Adrenal gland (tissue), 12 donors: ENCODE data around the gene SIRPA. TPM values are rescaled to one million over a fixed set of nuclear protein-coding genes. Genes with fewer than 3 reads are reported as not detected.

Source experiments
- DNase-seq, 7 donors: peaks; one replicate each; pipeline ENCODE4 v3.0.0-alpha.2; 2019 to 2020
- H3K27ac ChIP-seq, 5 donors: fragments of 200-600 bp; sonication (generic) in 4 of 5; 1 replicate in 3 of 5; 2 replicates in 2 of 5; pipeline versions ENCODE4 v1.5.1 to v1.8.0; 2016 to 2020; ENCODE audit warnings: mild to moderate bottlenecking in 1 of 5
- H3K27me3 ChIP-seq: fragments of 200-600 bp; 2 replicates; pipeline ENCODE4 v1.8.0; 2021
- H3K36me3 ChIP-seq, 2 donors: fragments of 200-600 bp; replicated peaks in 1 of 2; 1 replicate in 1 of 2; 2 replicates in 1 of 2; pipeline versions ENCODE4 v1.5.1 to v1.8.0; 2018 to 2022
- H3K4me1 ChIP-seq, 2 donors: fragments of 200-600 bp; replicated peaks in 1 of 2; 1 replicate in 1 of 2; 2 replicates in 1 of 2; pipeline versions ENCODE4 v1.5.1 to v1.8.0; 2018 to 2021
- H3K4me3 ChIP-seq, 4 donors: fragments of 200-600 bp; sonication (generic) in 3 of 4; one replicate each; pipeline ENCODE4 v1.5.1; 2016 to 2018
- H3K9me3 ChIP-seq, 3 donors: fragments of 200-600 bp; sonication (generic) in 1 of 3; replicated peaks in 1 of 3; 1 replicate in 2 of 3; 2 replicates in 1 of 3; pipeline versions ENCODE4 v1.5.1 to v1.8.0; 2016 to 2021
- CTCF ChIP-seq, 6 experiments: fragments of 450-650 bp in 4 of 6; fragments of 200-600 bp in 2 of 6; sonication (generic) in 1 of 6; IDR thresholded peaks; 1 replicate in 5 of 6; 2 replicates in 1 of 6; pipeline versions ENCODE4 v1.5.1 to v1.8.0; 2016 to 2021; ENCODE audit warnings: antibody characterized with exemption in 6 of 6, mild to moderate bottlenecking in 2 of 6, moderate library complexity in 1 of 6
- POLR2A ChIP-seq, 2 donors: fragments of 450-650 bp; IDR thresholded peaks; one replicate each; pipeline ENCODE4 v1.6.1; 2017; ENCODE audit warnings: antibody characterized with exemption in 2 of 2, mild to moderate bottlenecking in 2 of 2, moderate library complexity in 1 of 2
- WGBS, 4 donors: extraction: QIAGEN DNeasy Blood & Tissue Kit in 2 of 4; methylation state at CpG; one replicate each; pipeline versions ENCODE4 v1.1.5 to v1.1.7; 2013 to 2017; 5-methylcytosine and 5-hydroxymethylcytosine counted together
- intact Hi-C, 2 donors: fragments of 100-400 bp; cut with DNase I; formaldehyde crosslinking; loops; one replicate each; pipeline versions ENCODE4 v1.14.1 to v1.15.0; 2022 to 2023
- polyA plus RNA-seq, 3 donors: library from polyadenylated mRNA; stranded (reverse); fragments of 200-250 nt in 2 of 3; fragments of 350-450 nt in 1 of 3; fragmentation: Illumina TruSeq in 1 of 3; extraction: RNeasy Lipid Tissue Mini Kit (QIAGEN cat#74804) in 1 of 3; gene quantifications; one replicate each; pipeline ENCODE4 v1.2.3, GENCODE V29; 2013 to 2014
- total RNA-seq, 9 donors: library from RNA; depleted of rRNA in 4 of 9; stranded (reverse); fragments of >200 nt in 4 of 9; fragments of 120-200 nt in 1 of 9; fragmentation: NEBNext Ultra II Directional in 1 of 9; extraction: Animal tissue kit (Norgen Biotek cat#: 25700) in 1 of 9; gene quantifications; one replicate each; pipeline versions ENCODE4 v1.1.0 to v1.2.4, GENCODE V29; 2013 to 2023
- donor health status: healthy with polysubstance abuse.
- donor health status: Bipolar disorder and iron deficiency.
- donor health status: DM: yes; HTN: yes; CAD: no.
- donor health status: DM: no; HTN: no; CAD: no.
- donor health status: DM: no; HTN: no; CAD: no.
- donor health status: DM: yes; HTN: yes; CAD: no.

Gene SIRPA
- total and polyA plus RNA-seq, 12 donors: 22.2 to 102 (median 71.1) TPM

GRCh38 chr20:1945134-1945618 is 50.0 kb downstream of the SIRPA start:
- TF ChIP-seq POLR2A (IDR thresholded peaks at IDR 0.05) (peak in 1 of 2 donors; percentile 53), CTCF (IDR thresholded peaks at IDR 0.05) (peak in 1 of 6 experiments; percentile 1)
- peaks cover 27 to 58% of the 10 kb centered on the region in 2 donors for H3K4me1 ChIP-seq
- no peak overlapping the region for H3K4me3 ChIP-seq
- H3K27ac ChIP-seq: peak overlapping the region; percentile 65 to 94 (median 82)
- H3K27me3 ChIP-seq: no peaks in the 10 kb centered on the region
- no peaks in the 10 kb centered on the region for H3K9me3 ChIP-seq
- peak; percentile 79 to 98 (median 96) for DNase-seq
- H3K36me3 ChIP-seq: no peaks in the 10 kb centered on the region
- 16 to 34% (median 26%) methylated on average over 5 to 9 of the region's 9 CpGs for WGBS, 4 donors
- intact Hi-C loops: loop anchor here (10.0 kb wide), 2 partner anchors 50 to 140 kb away; partner anchors contain the start of gene SIRPA (in 1 of the 2)

- WGBS, 4 donors: 30 to 39% (median 34%) methylated on average over 7 of the region's 7 CpGs
- TF ChIP-seq CTCF (IDR thresholded peaks at IDR 0.05): no peak
- TF ChIP-seq POLR2A (IDR thresholded peaks at IDR 0.05): no peak
- Histone ChIP-seq H3K4me1 (peaks cover 27 to 56% of the 10 kb centered on the region in 2 donors), H3K27me3 (no peaks in the 10 kb centered on the region), H3K36me3 (no peaks in the 10 kb centered on the region), H3K27ac (peak overlapping the region; percentile 65 to 94 (median 70)), H3K4me3 (no peak overlapping the region), H3K9me3 (no peaks in the 10 kb centered on the region)
- DNase-seq: no peak
- intact Hi-C loops: loop anchor here (10.0 kb wide), 2 partner anchors 51 to 141 kb away; partner anchors contain the start of gene SIRPA (in 1 of the 2)
These were observed 50.5 kb downstream of the SIRPA start for GRCh38 chr20:1945660-1946059.

- Histone ChIP-seq H3K9me3 (no peaks in the 10 kb centered on the region), H3K36me3 (no peaks in the 10 kb centered on the region), H3K4me3 (no peak overlapping the region), H3K4me1 (peaks cover 23 to 49% of the 10 kb centered on the region in 2 donors), H3K27me3 (no peaks in the 10 kb centered on the region), H3K27ac (peak overlapping the region in 3 of 5 donors; percentile 65 to 94 (median 84))
- peak in 1 of 7 donors; percentile 43 for DNase-seq
- intact Hi-C loops: loop anchor here (10.0 kb wide), 2 partner anchors 52 to 142 kb away; partner anchors contain the start of gene SIRPA (in 1 of the 2)
- 70 to 83% (median 78%) methylated on average over 7 of the region's 7 CpGs for WGBS, 4 donors
- TF ChIP-seq POLR2A (IDR thresholded peaks at IDR 0.05) (no peak), CTCF (IDR thresholded peaks at IDR 0.05) (no peak)
These were observed 51.2 kb downstream of the SIRPA start for GRCh38 chr20:1946442-1946761.

- peak overlapping the region in 4 of 5 donors; percentile 3 to 72 (median 18) for H3K27ac ChIP-seq
These were observed 51.7 kb downstream of the SIRPA start for GRCh38 chr20:1946762-1947534.

More at GRCh38 chr20:1946762-1947534, 51.7 kb downstream of the SIRPA start:
- intact Hi-C loops: loop anchor here (10.0 kb wide), 2 partner anchors 52 to 142 kb away; partner anchors contain the start of gene SIRPA (in 1 of the 2)
- H3K4me3 ChIP-seq: no peak overlapping the region
- H3K36me3 ChIP-seq: no peaks in the 10 kb centered on the region
- H3K4me1 ChIP-seq: peaks cover 18 to 45% of the 10 kb centered on the region in 2 donors
- no peaks in the 10 kb centered on the region for H3K27me3 ChIP-seq
- TF ChIP-seq CTCF (IDR thresholded peaks at IDR 0.05) (no peak), POLR2A (IDR thresholded peaks at IDR 0.05) (no peak)
- no peaks in the 10 kb centered on the region for H3K9me3 ChIP-seq
- no peak for DNase-seq
- 51 to 71% (median 58%) methylated on average over 30 to 39 of the region's 39 CpGs for WGBS, 4 donors
